Stimulated activated CD8-positive, alpha-beta memory T cell treated with anti-CD3 and anti-CD28 coated beads, Interleukin-4, amount 100 ng/mL, for 4 hours (primary cell): ENCODE results near the gene RPL35.
A peak's percentile ranks its signal among the peaks of the same experiment; 100 is the strongest.
"Not testable (repeated sequence)": the region's sequence is repeated elsewhere in the genome, so short reads cannot be mapped to it uniquely, and the experiment has no call there.

ENCODE experiments used
- DNase-seq, 2 donors: peaks; one replicate each; pipeline ENCODE4 v3.0.0-alpha.2; 2020; ENCODE audit warnings: low read depth in 2 of 2, low spot score in 1 of 2

Gene RPL35

DNA sequence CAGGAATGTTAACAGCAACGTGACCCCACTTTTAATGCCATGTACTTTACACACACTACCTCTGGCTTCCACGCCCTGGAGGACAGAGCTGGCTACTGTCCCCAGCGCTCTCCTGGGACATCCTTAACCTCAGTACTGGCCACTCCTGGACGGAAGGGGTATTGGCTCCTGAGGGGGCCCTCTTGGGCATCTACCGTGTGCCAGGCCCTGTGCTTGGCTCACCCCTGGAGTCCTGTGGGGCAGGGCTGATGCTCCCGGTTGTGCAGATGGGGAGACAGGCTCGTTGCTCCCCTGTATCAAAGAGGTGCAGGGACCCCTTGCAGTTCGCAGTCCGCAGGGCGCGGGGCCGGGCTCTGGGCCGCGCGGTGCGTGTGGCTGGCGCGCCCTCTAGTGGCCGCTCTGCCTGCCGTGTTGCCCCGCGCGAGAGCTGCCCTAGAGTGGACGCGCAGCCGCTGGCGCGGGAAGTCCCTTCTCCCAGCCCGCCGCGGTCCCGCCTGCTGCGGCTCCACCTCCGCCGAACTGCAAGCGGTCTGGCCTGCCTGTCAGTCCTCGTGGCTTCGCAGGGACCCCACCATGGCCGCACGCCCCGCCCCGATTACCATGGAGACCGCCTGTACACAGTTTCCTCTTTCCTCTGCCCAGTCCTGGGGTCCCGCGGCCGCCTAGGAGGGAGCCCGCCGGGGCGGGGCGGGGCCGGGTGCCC, 8.8 kb downstream of the RPL35 start, which contains the start of gene WDR38:
Gene WDR38 (plus strand): TSS at position 632 of the 703 bp plus-strand sequence. CDS start 72 bp downstream, outside the sequence.
- peak in 1 of 2 donors; percentile 64 for DNase-seq

DNA sequence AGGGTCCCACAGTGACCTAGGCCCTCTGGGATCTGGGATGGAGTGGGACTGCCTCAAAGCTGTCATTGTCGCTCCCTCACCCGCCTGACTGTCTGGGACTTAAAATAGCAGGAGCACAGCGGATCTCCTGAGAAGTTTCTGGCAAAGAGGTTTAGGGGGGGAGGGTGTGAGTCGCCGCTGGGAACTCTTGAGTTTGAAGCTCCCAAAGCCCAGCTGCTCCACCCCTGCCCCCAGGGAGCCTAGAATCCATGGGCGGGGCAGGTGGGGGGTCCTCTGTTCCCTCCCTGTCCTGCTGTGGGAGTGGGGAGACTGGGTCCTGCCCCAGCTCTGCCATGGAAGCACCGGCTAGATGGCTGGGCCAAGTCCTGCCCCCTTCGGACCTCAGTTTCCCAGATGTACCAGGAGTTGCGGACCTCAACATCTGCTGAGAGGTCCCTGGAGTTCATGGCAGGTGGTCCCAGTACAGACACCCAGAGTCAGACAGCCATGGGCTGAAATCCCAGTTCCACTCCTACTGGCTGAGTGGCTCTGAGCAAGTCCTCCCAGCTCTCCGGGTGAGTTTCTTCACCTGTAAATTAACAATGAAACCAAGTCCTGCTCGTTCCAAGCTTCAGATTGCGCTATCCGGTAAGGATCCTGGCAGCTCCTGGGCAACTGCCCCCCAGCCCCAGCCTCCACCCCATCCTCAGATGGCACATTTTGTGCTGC, 9.5 kb downstream of the RPL35 start:
- DNase-seq = no peak

DNA sequence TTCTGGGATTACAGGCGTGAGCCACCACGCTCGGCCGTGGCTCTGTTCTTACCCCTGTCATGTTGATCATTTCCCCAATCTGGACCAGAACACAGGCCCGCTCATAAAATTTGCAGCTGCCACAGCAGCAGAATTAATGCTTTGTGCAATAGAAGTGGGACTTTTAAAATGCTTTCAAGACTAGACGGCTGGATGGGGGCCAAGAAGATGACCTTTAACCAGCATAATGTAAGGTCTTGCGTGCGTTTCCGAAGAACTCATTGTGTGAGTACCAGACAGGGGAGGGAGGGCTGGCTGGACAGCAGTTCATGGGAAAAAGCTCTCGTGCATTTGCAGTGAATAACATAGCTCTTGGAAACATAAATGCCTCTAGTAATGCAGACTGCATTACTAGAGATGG, 12.0 kb downstream of the RPL35 start:
- no peak for DNase-seq

DNA sequence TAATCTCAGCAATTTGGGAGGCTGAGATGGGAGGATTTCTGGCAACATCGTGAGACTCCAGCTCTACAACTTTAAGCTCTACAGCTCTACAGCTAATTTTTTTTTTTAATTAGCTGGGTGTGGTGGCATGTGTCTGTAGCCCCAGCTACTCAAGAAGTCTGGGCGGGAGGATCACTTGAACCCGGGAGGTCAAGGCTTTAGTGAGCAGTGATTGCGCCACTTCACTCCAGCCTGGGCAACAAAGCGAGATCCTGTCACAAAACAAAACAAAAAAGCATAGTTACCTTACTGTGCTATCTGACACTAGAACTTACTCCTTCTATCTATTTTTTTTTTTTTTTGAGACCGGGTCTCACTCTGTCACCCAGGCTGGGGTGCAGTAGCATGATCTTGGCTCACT, 14.8 kb downstream of the RPL35 start:
- no peak for DNase-seq

GRCh38 chr9:124846467-124846866, 15.3 kb downstream of the RPL35 start:
- DNase-seq = not testable (repeated sequence)

- no peak for DNase-seq
These were observed 17.5 kb downstream of the RPL35 start for GRCh38 chr9:124844291-124844690.

DNA sequence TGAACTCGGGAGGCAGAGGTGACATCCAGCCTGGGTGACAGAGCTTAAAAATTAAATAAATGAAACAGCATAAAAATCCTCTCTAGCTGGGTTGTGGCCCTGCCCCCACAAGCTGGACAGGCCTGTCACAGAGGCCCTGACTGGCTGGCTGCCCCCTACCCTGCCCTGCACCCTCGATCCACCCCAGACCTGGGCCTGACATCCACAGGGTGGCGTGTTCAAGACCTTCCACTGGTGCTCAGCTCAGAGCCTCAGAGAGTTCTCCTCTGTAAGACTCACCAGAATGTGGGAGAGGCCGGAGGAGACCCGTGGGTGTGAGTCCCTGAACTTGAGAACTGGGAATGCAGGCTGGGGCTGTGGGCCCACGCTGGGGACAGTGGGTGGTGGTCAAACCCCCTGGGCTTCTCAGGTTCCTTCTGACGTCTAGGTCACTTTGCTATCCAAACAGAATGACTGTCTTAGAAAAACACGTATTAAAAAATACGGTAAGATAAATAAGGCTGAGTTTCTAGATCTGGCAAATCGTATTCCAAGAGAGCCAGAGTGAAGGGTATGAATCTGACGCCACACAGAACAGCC, 18.2 kb downstream of the RPL35 start:
- DNase-seq = no peak

DNA sequence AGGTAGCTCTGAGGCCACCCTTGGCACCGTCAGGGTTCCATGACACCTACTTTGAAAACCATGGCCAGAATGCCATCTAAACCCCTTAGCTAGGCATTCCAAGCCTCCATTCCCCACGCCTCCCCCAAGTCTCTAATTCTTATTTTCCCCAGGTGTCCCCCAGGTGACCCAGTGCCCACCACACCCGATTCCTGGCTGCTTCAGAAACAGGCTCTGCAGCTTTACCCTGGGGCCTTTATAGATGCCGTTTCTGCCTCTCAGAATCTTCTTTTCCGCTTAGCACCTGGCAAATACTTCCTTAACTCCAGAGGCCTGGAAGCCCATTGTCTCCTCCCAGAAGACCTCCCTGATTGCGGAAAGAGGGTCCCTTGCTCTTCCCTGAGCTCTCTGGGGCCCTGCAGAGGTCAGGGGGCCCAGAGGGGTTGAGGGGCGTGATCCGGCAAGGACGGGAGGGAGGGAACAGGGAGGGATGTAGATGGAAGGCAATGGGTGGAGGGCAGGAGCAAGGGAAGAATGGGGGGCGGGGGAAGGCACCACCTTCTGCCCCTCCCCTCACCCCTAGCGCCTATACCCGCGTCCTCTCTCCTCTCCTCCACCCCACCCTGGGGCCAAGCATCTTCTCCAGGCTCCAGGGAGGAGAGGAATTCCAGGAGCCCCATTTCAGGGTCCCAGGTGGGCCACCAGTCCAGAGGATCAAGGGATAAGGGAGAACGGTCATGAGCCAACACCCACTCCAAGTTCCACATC, 20.5 kb downstream of the RPL35 start:
- no peak for DNase-seq

DNA sequence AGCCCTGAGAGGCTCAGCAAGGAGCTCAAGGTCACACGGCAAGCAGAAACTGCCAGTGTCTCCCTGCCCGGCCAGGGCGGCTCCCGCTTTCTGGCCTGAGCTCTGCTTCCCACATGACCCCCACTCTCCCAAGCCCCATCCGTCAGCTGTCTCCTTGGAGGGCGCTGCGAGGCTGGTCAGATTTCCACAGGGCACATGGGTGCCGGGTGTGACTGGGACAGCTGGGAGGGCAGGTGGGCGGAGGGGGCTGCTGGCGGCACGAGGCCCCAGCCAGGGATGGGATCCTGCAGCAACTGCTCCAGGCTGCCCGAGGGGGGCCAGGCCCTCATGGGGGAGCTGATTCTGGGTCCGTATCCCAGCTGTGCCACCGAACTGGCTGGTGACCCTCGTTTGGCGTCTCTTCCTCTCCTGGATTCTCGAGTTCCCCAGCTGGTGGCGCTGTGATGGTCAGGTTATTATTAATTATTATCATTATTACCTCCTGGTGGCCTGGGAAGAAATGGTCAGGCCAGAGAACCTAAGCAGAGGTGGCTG, 21.4 kb downstream of the RPL35 start:
- no peak for DNase-seq

DNA sequence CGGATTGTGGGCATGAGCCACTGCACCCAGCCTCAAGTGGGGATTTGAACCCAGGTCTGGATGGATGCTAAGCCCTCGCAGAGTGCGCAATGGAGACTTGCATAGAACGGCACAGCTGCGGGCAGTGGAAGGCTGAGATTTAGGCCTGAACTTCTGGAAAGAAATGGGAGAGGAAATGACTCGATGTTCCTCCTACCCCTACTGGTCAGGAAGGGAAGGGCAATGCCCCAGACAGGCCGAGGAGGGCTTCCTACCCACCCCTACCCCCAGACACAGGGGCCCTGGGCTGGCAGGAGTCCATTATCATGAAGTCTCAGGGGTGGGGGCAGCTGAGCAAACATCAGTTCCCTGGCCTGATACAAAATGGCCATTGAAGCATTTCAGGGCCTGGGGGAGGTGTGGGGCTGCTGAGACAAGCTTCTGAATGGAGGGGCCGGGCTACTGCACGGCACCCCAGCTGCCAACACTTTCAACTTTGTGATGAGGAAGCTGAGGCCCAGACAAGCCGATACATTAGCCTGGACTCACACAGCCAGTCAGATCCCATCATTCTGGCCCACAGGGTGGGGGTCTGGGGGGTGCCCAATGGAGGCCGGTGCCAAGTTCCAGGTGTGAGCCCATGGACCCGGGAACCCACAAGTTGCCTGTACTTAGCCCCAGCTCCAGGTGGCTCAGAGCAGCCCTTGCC, 22.0 kb downstream of the RPL35 start:
- DNase-seq = no peak

DNA sequence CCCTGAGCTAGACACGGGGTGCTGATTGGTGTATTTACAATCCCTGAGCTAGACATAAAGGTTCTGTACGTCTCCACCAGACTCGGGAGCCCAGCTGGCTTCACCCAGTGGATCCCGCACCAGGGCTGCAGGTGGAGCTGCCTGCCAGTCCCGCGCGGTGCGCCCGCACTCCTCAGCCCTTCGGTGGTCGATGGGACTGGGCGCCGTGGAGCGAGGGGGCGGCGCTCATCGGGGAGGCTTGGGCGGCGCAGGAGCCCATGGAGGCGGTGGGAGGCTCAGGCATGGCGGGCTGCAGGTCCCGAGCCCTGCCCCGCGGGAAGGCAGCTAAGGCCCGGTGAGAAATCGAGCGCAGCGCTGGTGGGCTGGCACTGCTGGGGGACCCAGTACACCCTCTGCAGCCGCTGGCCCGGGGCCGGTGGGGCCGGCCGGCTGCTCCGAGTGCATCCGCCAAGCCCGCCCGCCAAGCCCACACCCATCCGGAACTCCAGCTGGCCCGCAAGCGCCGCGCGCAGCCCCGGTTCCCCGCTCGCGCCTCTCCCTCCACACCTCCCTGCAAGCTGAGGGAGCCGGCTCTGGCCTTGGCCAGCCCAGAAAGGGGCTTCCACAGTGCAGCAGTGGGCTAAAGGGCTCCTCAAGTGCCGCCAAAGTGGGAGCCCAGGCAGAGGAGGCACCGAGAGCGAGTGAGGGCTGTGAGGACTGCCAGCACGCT, 23.0 kb downstream of the RPL35 start:
- DNase-seq = not testable (repeated sequence)

GRCh38 chr9:124838132-124838531, 23.6 kb downstream of the RPL35 start:
- not testable (repeated sequence) for DNase-seq

DNA sequence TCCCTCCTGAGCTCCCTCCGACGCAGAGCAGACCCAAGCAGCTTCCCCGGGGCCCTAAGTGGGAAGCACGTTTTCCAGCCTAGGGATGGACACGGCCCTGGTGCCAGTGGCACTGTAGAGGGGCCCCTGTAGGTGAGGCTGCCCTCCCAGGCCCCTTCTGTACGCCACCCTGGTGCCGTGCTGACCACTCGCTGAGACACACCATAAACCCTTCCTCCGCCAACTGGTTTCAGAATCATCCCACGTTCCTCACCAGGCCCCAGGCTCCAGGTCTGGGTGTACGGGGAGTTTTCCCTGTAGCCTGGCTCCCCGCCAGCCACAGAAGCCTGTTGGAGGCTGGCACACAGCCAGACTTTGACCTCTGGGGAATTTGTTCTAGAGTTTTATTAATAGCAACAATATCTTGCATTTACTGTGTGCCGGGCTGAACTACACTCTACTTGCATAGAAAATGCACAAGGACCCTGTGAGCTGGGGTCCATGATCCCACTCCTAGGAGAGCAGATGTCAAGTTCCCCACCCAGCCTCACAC, 26.7 kb downstream of the RPL35 start:
- no peak for DNase-seq

- no peak for DNase-seq
These were observed 27.2 kb downstream of the RPL35 start for GRCh38 chr9:124834591-124834990.

DNA sequence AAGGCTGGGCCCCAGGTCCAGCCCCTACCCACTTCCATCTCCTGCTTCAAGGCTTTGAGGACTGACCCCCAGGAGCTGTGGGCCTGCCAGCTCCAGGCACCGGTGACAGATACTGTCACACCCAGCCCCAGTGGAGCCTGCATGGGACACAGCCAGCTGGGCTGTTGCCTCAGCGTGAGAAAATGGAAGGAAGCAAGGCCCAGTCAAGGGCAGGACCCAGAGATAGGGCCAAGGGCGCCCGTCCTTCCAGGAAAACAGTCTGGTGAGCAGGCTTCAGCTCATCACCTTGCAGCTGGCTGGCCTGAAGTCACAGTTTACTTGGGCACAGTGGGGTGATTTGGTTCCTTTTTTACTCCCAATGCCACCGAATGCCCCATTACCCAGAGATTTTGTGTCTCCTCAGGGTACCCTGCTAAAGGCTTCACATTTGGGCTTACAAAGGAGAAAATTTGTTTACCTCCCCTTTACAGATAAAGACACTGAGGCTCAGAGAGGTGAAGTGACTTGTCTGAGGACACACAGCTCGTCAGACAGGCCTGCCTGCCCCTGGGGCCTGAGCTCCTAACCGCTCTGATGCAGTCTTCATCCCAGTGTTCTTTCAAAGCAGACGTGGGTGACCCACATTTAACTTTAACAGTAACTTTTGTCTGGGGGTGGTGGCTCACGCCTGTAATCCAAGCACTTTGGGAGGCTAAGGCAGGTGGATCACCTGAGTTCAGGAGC, 30.0 kb downstream of the RPL35 start:
- no peak for DNase-seq

GRCh38 chr9:124830593-124830992, 31.2 kb downstream of the RPL35 start:
- no peak for DNase-seq

GRCh38 chr9:124829334-124829669, 32.5 kb downstream of the RPL35 start:
- DNase-seq = no peak

GRCh38 chr9:124828489-124829333, 33.0 kb downstream of the RPL35 start:
- DNase-seq = no peak
